ENCODE measurements around the gene GGT5.
"Not testable (repeated sequence)": the region's sequence is repeated elsewhere in the genome, so short reads cannot be mapped to it uniquely, and the experiment has no call there.

The GGT5 gene

DNA sequence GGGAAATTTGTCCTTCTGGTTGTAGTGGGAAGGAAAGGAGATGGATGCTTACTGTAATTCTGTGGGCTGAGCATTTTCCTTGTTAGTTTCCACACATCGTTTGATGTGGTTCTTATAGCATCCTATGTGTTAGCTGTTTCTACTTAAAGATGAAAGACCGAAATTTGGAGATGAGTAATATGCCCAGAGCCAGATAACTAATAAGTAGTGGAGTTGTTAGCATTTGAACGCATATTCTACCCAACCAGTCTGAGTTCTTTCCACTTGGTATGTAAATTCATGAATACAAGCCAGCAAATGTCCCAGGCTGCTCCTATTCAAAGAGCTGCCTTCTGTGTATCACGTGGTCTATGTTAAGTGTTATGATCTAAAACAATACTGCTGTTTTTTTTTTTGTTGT is 40.4 kb upstream of the GGT5 start:
- DNase-seq (ENCODE audit: extremely low spot score), result no peak
- POLR2A ChIA-PET, result no interaction called here
- TF ChIP-seq CTBP1 (IDR thresholded peaks at IDR 0.05; ENCODE audit: borderline replicate concordance) (no peak), NFRKB (IDR thresholded peaks at IDR 0.05) (no peak)
- CTCF ChIA-PET, result interaction anchor here (0.5 to 0.7 kb wide), 2 partner anchors 37 to 1073 kb away, joined by 3 to 4 read pairs; no protein-coding TSS in a partner anchor

DNA sequence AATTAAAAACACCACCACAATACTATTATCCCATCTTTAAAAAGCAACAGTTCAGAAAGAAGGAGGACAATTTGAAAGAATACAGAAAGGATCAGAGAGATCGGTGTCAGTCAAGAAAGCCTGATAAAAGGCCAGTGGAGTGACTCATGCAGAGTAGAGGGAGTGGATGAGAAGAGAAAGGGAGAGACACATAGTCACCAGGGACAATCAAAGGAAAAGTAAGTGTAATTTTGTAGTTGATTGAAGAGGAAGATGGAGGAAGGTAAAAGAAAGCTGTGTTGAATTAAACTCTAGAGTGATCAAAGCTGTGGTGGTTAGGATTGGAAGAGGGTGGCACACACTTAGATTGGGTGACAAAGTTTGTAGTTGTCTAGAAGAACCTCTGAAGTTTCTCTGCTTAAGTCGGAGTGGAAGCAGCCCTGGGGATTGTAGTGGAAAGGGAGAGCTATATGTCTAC is 39.9 kb upstream of the GGT5 start:
- POLR2A ChIA-PET, result no interaction called here
- CTCF ChIA-PET, result interaction anchor here (0.5 kb wide), 1 partner anchor 38 kb away, joined by 3 read pairs; no protein-coding TSS in a partner anchor
- no peak for TF ChIP-seq FOXM1 (IDR thresholded peaks at IDR 0.05; ENCODE audit: borderline replicate concordance)
- TF ChIP-seq, protein P1, sequence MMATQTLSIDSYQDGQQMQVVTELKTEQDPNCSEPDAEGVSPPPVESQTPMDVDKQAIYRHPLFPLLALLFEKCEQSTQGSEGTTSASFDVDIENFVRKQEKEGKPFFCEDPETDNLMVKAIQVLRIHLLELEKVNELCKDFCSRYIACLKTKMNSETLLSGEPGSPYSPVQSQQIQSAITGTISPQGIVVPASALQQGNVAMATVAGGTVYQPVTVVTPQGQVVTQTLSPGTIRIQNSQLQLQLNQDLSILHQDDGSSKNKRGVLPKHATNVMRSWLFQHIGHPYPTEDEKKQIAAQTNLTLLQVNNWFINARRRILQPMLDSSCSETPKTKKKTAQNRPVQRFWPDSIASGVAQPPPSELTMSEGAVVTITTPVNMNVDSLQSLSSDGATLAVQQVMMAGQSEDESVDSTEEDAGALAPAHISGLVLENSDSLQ (IDR thresholded peaks at IDR 0.05), result peak; percentile 53; the same call in 1 of the 2 replicates
- DNase-seq (ENCODE audit: extremely low spot score), result no peak

DNA sequence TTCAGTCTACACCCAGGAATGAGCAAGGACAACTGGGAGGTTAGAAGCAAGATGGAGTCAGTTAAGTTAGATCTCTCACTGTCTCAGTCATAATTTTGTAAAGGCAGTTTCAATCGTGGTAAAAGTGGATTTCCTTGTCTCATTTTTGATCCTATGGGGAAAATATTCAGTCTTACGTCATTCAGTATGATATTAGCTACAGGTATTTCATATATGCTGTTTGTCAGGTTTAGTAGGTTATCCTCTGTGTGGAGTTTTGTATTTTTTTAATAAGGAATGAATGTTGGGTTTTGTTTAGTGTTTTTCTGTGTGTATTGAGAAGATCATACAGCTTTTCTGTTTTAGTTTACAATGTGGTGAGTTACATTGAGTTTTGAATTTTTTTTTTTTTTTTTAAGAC is 37.5 kb upstream of the GGT5 start:
- CTCF ChIA-PET, result no interaction called here
- no peak for TF ChIP-seq SP1 (IDR thresholded peaks at IDR 0.05)
- no peak for TF ChIP-seq ELF4 (IDR thresholded peaks at IDR 0.05)
- no peak for TF ChIP-seq ARNT (IDR thresholded peaks at IDR 0.05)
- no peak for TF ChIP-seq CTBP1 (IDR thresholded peaks at IDR 0.05; ENCODE audit: borderline replicate concordance)
- no peak for TF ChIP-seq SUZ12 (IDR thresholded peaks at IDR 0.05)
- POLR2A ChIA-PET, result no interaction called here
- no peak for DNase-seq (ENCODE audit: extremely low spot score)

DNA sequence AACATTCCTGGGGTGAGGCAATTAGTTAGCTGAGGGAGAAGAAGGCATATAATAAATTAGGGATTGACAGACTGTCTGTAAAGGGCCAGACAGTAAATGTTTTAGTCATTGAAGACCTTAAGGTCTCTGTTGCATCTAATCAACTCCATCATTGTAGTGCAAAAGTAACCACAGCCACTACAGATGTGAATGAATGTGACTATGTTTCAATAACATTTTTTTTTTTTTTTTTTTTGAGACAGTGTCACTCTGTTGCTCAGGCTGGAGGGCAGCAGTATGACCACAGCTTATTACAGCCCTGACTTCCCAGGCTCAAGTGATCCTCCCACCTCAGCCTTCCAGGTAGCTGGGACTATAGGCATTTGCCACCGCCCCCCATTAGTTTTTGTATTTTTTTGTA is 35.5 kb upstream of the GGT5 start:
- CTCF ChIA-PET, result interaction anchor here (0.6 kb wide), 1 partner anchor 744 kb away, joined by 4 read pairs; no protein-coding TSS in a partner anchor
- POLR2A ChIA-PET; DNase-seq (ENCODE audit: extremely low spot score): not testable (repeated sequence)

DNA sequence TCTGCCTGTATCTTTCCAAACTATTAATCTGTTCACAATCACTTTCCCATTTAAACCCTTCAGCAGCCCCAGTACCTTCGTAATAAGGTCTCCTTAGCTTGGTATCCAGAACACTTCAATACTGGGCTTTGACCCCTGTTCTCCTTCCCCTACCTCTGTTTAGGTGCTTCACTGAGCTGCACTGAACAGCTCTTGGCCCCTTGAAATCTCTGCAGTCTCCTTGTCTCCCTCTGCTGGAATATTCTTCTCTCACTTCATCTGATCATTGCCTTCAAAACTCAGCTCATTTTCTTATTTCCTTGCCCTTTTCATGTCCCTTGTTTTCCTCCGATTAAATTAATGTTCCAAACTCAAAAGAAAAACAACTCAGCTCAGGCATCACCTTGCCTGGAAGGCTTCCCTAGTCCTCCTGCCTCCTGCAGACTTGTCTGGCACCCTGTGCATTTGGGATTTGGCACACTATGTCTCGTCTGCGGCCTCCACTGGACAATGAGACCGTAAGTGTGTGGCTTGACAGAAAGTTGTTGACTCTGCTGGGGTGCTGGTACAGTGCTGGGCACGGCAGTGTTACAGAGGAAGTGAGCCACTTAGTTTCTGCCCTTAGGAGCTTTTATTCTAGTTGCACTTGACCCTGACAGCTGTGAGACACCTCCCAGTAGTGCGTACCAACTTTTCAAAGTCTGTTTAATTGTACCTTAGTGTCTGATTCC is 30.0 kb upstream of the GGT5 start:
- DNase-seq (ENCODE audit: extremely low spot score); CTCF ChIA-PET; POLR2A ChIA-PET: not testable (repeated sequence)

DNA sequence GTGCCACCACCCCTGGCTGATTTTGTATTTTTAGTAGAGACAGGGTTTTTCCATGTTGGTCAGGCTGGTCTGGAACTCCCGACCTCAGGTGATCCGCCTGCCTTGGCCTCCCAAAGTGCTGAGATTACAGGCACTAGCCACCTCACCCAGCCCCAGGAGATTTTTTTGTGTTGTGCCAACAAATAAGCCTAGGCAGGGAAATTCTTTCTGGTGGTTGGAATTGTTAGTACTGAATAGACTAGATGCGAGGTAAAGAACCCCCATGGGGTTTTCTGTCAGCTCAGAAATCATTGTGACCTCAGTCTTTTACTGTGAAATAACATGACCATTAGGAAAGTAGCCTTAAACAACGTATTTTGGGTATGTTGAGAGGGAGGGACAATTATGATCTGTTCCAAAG is 29.0 kb upstream of the GGT5 start:
- DNase-seq (ENCODE audit: extremely low spot score); POLR2A ChIA-PET; CTCF ChIA-PET: not testable (repeated sequence)

DNA sequence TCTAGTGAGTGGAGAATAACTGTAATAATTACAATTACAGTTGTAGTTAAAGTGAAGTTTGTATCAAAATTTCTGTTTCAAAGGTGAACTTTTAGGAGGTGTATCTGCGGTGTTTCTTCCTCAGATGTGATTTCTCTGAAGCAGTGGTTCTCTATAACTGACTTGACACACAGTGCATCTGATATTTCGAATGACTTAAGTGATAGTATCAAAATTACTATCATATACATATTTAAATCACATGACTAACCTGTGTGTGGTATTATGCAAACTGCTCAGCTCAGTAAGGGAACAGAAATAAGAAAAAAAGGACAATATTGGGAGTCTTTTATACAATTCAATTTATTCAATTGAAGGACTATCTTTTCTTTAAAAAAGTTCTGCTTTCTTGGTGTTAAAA is 28.1 kb upstream of the GGT5 start:
- CTCF ChIA-PET; DNase-seq (ENCODE audit: extremely low spot score); POLR2A ChIA-PET: not testable (repeated sequence)

DNA sequence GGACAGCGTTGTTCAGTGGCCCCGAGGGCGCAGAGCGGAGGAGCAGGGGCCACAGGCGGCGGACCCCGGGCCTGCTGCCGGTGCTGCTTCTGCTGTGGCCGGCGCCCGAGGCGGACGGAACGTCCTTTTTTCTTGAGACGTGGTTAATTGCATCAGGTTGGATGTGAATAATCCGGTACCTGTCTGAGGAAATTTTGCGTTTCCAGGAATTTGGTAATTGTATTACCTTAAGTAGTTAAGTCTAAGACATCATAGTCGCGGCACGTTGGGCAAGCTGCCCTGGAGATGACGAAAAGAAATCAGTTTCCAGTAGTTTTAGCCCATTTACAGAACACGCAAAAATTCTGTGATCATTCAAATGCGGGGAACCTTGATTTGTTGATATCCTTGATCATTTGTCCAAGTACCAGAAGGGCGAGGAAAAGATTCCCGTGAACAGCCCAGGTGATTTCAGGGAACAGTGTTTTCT is 26.5 kb upstream of the GGT5 start:
- POLR2A ChIA-PET, result no interaction called here
- CTCF ChIA-PET, result no interaction called here
- TF ChIP-seq CTBP1 (IDR thresholded peaks at IDR 0.05; ENCODE audit: borderline replicate concordance), result no peak
- no peak for TF ChIP-seq FOXK2 (IDR thresholded peaks at IDR 0.05)
- TF ChIP-seq BHLHE40 (IDR thresholded peaks at IDR 0.05; ENCODE audit: borderline replicate concordance), result no peak
- no peak for TF ChIP-seq TARDBP (IDR thresholded peaks at IDR 0.05)
- TF ChIP-seq NFRKB (IDR thresholded peaks at IDR 0.05), result no peak
- TF ChIP-seq SP1 (IDR thresholded peaks at IDR 0.05), result no peak
- TF ChIP-seq FOXA1 (IDR thresholded peaks at IDR 0.05), result no peak
- TF ChIP-seq L3MBTL2 (conservative IDR thresholded peaks at IDR 0.05), result no peak
- no peak for TF ChIP-seq HDGF (IDR thresholded peaks at IDR 0.05; ENCODE audit: borderline replicate concordance)
- TF ChIP-seq FOXM1 (IDR thresholded peaks at IDR 0.05; ENCODE audit: borderline replicate concordance), result no peak
- TF ChIP-seq, protein P1 (IDR thresholded peaks at IDR 0.05), result no peak
- no peak for TF ChIP-seq LEF1 (IDR thresholded peaks at IDR 0.05; ENCODE audit: borderline replicate concordance)
- no peak for TF ChIP-seq ELF4 (IDR thresholded peaks at IDR 0.05)
- no peak for TF ChIP-seq ZNF384 (IDR thresholded peaks at IDR 0.05)
- TF ChIP-seq ARNT (IDR thresholded peaks at IDR 0.05), result no peak
- DNase-seq (ENCODE audit: extremely low spot score), result peak; percentile 40

Measured in HEK293T (cell line).